PC-9 (cell line): Measurements from ENCODE around the gene ZFAND3. TPM values are rescaled to one million over a fixed set of nuclear protein-coding genes. Genes with fewer than 3 reads are reported as not detected.

Source experiments
- BruUV-seq: library from RNA; stranded (reverse); fragments of 400-500 nt; replicated peaks from 2 replicates; lab custom pipeline; 2021; lab: Mats Ljungman, UMichigan
- CTCF ChIA-PET: fragments of 300-600 bp; sonication (Branson Sonifier 250); formaldehyde crosslinking; loops from one replicate; lab custom pipeline; 2022; ENCODE audit warnings: antibody characterized with exemption; lab: Charles Lee
- POLR2A ChIA-PET: fragments of 300-600 bp; sonication (Branson Sonifier 250); formaldehyde crosslinking; loops from one replicate; lab custom pipeline; 2022; ENCODE audit warnings: antibody characterized with exemption; ENCODE audit not compliant: unreplicated experiment; lab: Charles Lee
- DNase-seq, 2 experiments: peaks; one replicate each; pipeline versions ENCODE4 v3.0.0 to v3.0.0-alpha.2; 2015 to 2022; ENCODE audit warnings: mixed read lengths in 1 of 2
- H2AFZ ChIP-seq: fragments of 200-600 bp; sonication (generic); 2 replicates; pipeline ENCODE4 v1.8.1; 2017; ENCODE audit warnings: antibody characterized with exemption
- H3F3A ChIP-seq: fragments of 200-600 bp; sonication (generic); 2 replicates; pipeline ENCODE4 v1.8.1; 2017; ENCODE audit warnings: antibody characterized with exemption, mild to moderate bottlenecking, low read depth; ENCODE audit not compliant: insufficient read depth
- H3K27ac ChIP-seq: fragments of 200-600 bp; sonication (generic); 2 replicates; pipeline ENCODE4 v1.6.1; 2016; ENCODE audit warnings: mixed run types
- H3K27me3 ChIP-seq: fragments of 200-600 bp; sonication (generic); 2 replicates; pipeline ENCODE4 v1.6.1; 2016; ENCODE audit warnings: low read depth, mixed run types; ENCODE audit not compliant: insufficient read depth
- H3K36me3 ChIP-seq: fragments of 200-600 bp; sonication (generic); 2 replicates; pipeline ENCODE4 v1.6.1; 2016; ENCODE audit warnings: low read depth, mixed run types
- H3K4me1 ChIP-seq: fragments of 200-600 bp; sonication (generic); replicated peaks from 2 replicates; pipeline ENCODE4 v1.6.1; 2016; ENCODE audit warnings: mixed run types; ENCODE audit not compliant: insufficient read depth
- H3K4me2 ChIP-seq: fragments of 200-600 bp; sonication (generic); 2 replicates; pipeline ENCODE4 v1.6.1; 2017; ENCODE audit warnings: mixed run types
- H3K4me3 ChIP-seq: fragments of 200-600 bp; sonication (generic); 2 replicates; pipeline ENCODE4 v1.6.1; 2016; ENCODE audit warnings: mixed run types
- H3K79me2 ChIP-seq: fragments of 200-600 bp; sonication (generic); 2 replicates; pipeline ENCODE4 v1.6.1; 2017; ENCODE audit warnings: low read depth, mixed run types
- H3K9me2 ChIP-seq: fragments of 200-600 bp; sonication (generic); 2 replicates; pipeline ENCODE4 v1.8.1; 2017; ENCODE audit warnings: mild to moderate bottlenecking; ENCODE audit not compliant: insufficient read depth
- H3K9me3 ChIP-seq: fragments of 200-600 bp; sonication (generic); 2 replicates; pipeline ENCODE4 v1.8.1; 2016; ENCODE audit warnings: low read depth; ENCODE audit not compliant: insufficient read depth
- H4K20me1 ChIP-seq: fragments of 200-600 bp; sonication (generic); 2 replicates; pipeline ENCODE4 v1.8.1; 2017; ENCODE audit not compliant: insufficient read depth
- EZH2 ChIP-seq: fragments of 200-600 bp; sonication (generic); IDR thresholded peaks from 2 replicates; pipeline ENCODE4 v1.8.0; 2017; ENCODE audit warnings: antibody characterized with exemption, low read depth
- intact Hi-C: fragments of 100-400 bp; cut with micrococcal nuclease; formaldehyde crosslinking; loops from one replicate; pipeline ENCODE4 v1.10.0; 2022; ENCODE audit not compliant: unreplicated experiment
- total RNA-seq: library from RNA; stranded (reverse); gene quantifications from 2 replicates; pipeline ENCODE4 v1.2.3, GENCODE V29; 2021
- TF ChIP-seq, protein P1 (sequence below): fragments of 200-600 bp; sonication (generic); conservative IDR thresholded peaks from 2 replicates; pipeline ENCODE4 v1.6.1; 2017; ENCODE audit warnings: mixed run types, antibody characterized with exemption, mild to moderate bottlenecking, moderate library complexity

Gene ZFAND3
- total RNA-seq, 1 experiment from 2014 or later = 46.8 TPM

DNA sequence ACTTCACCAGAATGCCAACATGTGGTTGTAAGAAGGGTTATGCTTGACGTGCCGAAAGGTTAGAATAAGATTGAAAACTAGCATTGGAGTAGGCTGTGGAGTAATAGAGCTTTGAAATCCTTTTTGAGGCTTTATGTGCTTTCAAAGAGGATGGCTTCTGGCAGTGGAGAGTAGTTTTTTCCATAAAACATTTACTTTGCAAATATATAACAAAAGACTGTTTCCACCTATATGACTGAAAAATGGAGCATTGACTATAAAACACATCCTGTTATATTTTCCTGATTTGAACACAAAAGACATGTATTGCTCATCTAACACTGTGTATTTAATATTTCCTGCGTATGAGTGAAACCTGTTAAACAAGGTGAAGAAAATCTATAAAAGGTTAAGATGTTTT lies 38.8 kb downstream of the ZFAND3 start:
- H3K9me3 ChIP-seq = no peaks in the 10 kb centered on the region
- POLR2A ChIA-PET = interaction anchor here (0.7 kb wide), 1 partner anchor 1685 kb away, joined by 4 read pairs; no protein-coding TSS in a partner anchor
- peaks cover 14% of the 10 kb centered on the region for H3K4me1 ChIP-seq
- H3K27ac ChIP-seq = no peak overlapping the region
- CTCF ChIA-PET = no interaction called here
- DNase-seq = no peak
- no peaks in the 10 kb centered on the region for H3K36me3 ChIP-seq
- intact Hi-C loops = loop anchor here (2.0 kb wide), 1 partner anchor 68 kb away; no protein-coding TSS in a partner anchor
- H4K20me1 ChIP-seq = peaks cover 71% of the 10 kb centered on the region
- peaks cover 76% of the 10 kb centered on the region for H3K79me2 ChIP-seq
- no peak overlapping the region for H3K4me2 ChIP-seq
- TF ChIP-seq, protein P1, sequence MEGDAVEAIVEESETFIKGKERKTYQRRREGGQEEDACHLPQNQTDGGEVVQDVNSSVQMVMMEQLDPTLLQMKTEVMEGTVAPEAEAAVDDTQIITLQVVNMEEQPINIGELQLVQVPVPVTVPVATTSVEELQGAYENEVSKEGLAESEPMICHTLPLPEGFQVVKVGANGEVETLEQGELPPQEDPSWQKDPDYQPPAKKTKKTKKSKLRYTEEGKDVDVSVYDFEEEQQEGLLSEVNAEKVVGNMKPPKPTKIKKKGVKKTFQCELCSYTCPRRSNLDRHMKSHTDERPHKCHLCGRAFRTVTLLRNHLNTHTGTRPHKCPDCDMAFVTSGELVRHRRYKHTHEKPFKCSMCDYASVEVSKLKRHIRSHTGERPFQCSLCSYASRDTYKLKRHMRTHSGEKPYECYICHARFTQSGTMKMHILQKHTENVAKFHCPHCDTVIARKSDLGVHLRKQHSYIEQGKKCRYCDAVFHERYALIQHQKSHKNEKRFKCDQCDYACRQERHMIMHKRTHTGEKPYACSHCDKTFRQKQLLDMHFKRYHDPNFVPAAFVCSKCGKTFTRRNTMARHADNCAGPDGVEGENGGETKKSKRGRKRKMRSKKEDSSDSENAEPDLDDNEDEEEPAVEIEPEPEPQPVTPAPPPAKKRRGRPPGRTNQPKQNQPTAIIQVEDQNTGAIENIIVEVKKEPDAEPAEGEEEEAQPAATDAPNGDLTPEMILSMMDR = no peak
- no peak for TF ChIP-seq EZH2
- H3K9me2 ChIP-seq = no peaks in the 10 kb centered on the region
- no peak overlapping the region for H2AFZ ChIP-seq
- H3K27me3 ChIP-seq = no peaks in the 10 kb centered on the region
- H3K4me3 ChIP-seq = no peak overlapping the region
- peaks cover 19% of the 10 kb centered on the region; the same call in 1 of the 2 replicates for H3F3A ChIP-seq
- BruUV-seq = no TSS peak

DNA sequence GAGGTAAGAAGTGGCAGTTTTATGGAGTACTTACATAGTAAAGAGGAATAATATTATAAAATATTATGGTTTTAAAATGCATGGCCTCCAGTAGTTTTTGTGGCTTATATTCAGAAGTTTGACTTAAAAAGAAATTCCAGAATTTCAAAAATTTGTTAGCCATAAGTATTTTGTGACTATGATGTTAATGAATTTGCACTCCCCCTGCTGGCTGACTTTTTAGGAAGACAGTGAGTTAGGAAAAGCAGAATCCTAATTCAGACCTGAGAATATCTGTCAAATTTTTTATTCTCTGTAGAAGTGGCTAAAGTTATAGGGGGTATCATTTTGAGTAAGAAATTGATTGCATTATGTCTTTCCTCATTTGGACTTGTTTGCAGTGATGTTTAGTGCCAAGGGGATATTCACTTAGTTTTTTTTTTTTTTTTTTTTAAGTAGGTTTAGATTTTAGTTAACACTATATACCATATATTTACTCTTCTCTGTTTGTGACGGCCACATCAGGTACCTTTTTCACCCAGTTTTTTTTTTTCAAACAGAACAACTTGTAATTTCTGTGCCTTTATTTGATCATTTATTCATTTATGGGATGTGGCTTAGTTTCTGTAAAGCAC lies 40.8 kb downstream of the ZFAND3 start:
- peak in 1 of 2 experiments; percentile 12 for DNase-seq
- intact Hi-C loops = no loop called here

DNA sequence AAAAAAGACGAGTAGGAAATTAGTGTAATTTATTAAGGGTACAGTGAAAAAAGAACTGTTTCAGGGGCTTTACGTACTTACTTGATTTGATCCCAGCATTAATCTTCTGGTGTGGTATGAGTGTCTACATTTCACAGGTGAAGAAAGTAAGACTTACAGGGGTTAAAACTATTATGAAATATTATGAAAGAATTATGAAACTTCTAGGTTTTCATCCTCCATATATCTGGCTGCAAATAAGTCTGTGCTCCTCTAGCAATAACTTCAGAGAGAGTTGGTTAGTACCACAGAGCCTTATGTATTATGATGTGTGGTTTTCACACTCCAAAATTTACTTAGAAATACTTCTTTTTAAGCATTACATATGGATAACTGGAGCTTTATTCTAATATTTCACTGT lies 41.9 kb downstream of the ZFAND3 start:
- Histone ChIP-seq H2AFZ (no peak overlapping the region), H3K4me1 (peaks cover 17% of the 10 kb centered on the region), H3K27ac (0 out of 2 replicates have a peak overlapping the region, but pooled peaks have one; percentile 33), H3K9me3 (no peaks in the 10 kb centered on the region), H3K36me3 (no peaks in the 10 kb centered on the region), H3K9me2 (no peaks in the 10 kb centered on the region), H3F3A (peaks cover 28% of the 10 kb centered on the region; the same call in 1 of the 2 replicates), H3K4me3 (no peak overlapping the region), H3K4me2 (no peak overlapping the region), H3K27me3 (no peaks in the 10 kb centered on the region), H4K20me1 (peaks cover 66% of the 10 kb centered on the region), H3K79me2 (peaks cover 85% of the 10 kb centered on the region)
- no peak for TF ChIP-seq EZH2
- TF ChIP-seq, protein P1 = no peak
- intact Hi-C loops = no loop called here
- ChIA-PET POLR2A (no interaction called here), CTCF (interaction anchor here (0.6 kb wide), 1 partner anchor 34 kb away, joined by 3 read pairs; no protein-coding TSS in a partner anchor)
- no TSS peak for BruUV-seq
- no peak for DNase-seq

More for the DNA sequence above, 40.8 kb downstream of the ZFAND3 start:
- no peak overlapping the region for H2AFZ ChIP-seq
- no peaks in the 10 kb centered on the region for H3K27me3 ChIP-seq
- POLR2A ChIA-PET = no interaction called here
- TF ChIP-seq, protein P1 = peak; percentile 69
- TF ChIP-seq EZH2 = no peak
- H3K9me3 ChIP-seq = no peaks in the 10 kb centered on the region
- CTCF ChIA-PET = interaction anchor here (0.6 kb wide), 1 partner anchor 32 kb away, joined by 3 read pairs; no protein-coding TSS in a partner anchor
- peaks cover 75% of the 10 kb centered on the region for H4K20me1 ChIP-seq
- peaks cover 17% of the 10 kb centered on the region for H3K4me1 ChIP-seq
- H3K79me2 ChIP-seq = peaks cover 84% of the 10 kb centered on the region
- no peak overlapping the region for H3K4me2 ChIP-seq
- H3K4me3 ChIP-seq = no peak overlapping the region
- peaks cover 26% of the 10 kb centered on the region; the same call in 1 of the 2 replicates for H3F3A ChIP-seq
- BruUV-seq = no TSS peak
- no peak overlapping the region for H3K27ac ChIP-seq
- no peaks in the 10 kb centered on the region for H3K9me2 ChIP-seq
- H3K36me3 ChIP-seq = no peaks in the 10 kb centered on the region
